Measurements from ENCODE around the gene MELTF. TPM values are rescaled to one million over a fixed set of nuclear protein-coding genes. Genes with fewer than 3 reads are reported as not detected.
A peak's percentile ranks its signal among the peaks of the same experiment; 100 is the strongest.

MELTF gene
- total and polyA plus RNA-seq, 2 of the 13 experiments (the other 11 are each of a cell fraction or from before 2014, with no cell fraction given), result 3.2 to 7.5 TPM

- TF ChIP-seq RARG (CRISPR knock-in tag; IDR thresholded peaks at IDR 0.05; ENCODE audit: low read depth), result no peak
- TF ChIP-seq NR2C2 (CRISPR knock-in tag; IDR thresholded peaks at IDR 0.05; ENCODE audit: borderline replicate concordance), result peak; percentile 28; the same call in 1 of the 2 replicates
- peak; percentile 56; the same call in 1 of the 2 replicates for TF ChIP-seq HOXA5 (CRISPR knock-in tag; IDR thresholded peaks at IDR 0.05)
- TF ChIP-seq ZNF18 (CRISPR knock-in tag; IDR thresholded peaks at IDR 0.05; ENCODE audit: insufficient replicate concordance), result no peak
- no peak for TF ChIP-seq DMTF1 (CRISPR knock-in tag; IDR thresholded peaks at IDR 0.05)
- peak; percentile 73; the same call in 1 of the 2 replicates for TF ChIP-seq FOXJ3 (CRISPR knock-in tag; IDR thresholded peaks at IDR 0.05; ENCODE audit: borderline replicate concordance)
- TF ChIP-seq CREM (IDR thresholded peaks at IDR 0.05), result no peak; the same call in 1 of the 2 replicates
- TF ChIP-seq CREM (CRISPR knock-in tag; IDR thresholded peaks at IDR 0.05), result no peak
- peak; percentile 47; the same call in 1 of the 2 replicates for TF ChIP-seq PRDM10 (CRISPR knock-in tag; IDR thresholded peaks at IDR 0.05; ENCODE audit: low read depth)
- TF ChIP-seq CTCF (CRISPR knock-in tag; IDR thresholded peaks at IDR 0.05), result peak; percentile 68
- TF ChIP-seq MXI1 (IDR thresholded peaks at IDR 0.05; ENCODE audit: borderline replicate concordance, low read depth, low read length), result peak; percentile 26; the same call in 1 of the 3 replicates
- no peak for TF ChIP-seq UBTF (CRISPR knock-in tag; IDR thresholded peaks at IDR 0.05)
- no peak; the same call in 1 of the 2 replicates for TF ChIP-seq ZNF143 (CRISPR knock-in tag; IDR thresholded peaks at IDR 0.05)
- peak; percentile 56; the same call in 1 of the 2 replicates for TF ChIP-seq TBX2 (CRISPR knock-in tag; IDR thresholded peaks at IDR 0.05; ENCODE audit: borderline replicate concordance)
- TF ChIP-seq ZNF572 (CRISPR knock-in tag; IDR thresholded peaks at IDR 0.05), result no peak
- TF ChIP-seq ZNF205 (CRISPR knock-in tag; IDR thresholded peaks at IDR 0.05), result peak; percentile 45; the same call in 1 of the 2 replicates
Measured at GRCh38 chr3:196988241-196989029, 41.2 kb downstream of the MELTF start (continued).

All from HepG2 (cell line).